GM10847 (cell line): ENCODE measurements around the gene NACAD.

ENCODE experiments used
- POLR2A ChIP-seq: IDR thresholded peaks from 2 replicates; pipeline ENCODE4 v1.6.1; 2011; ENCODE audit not compliant: insufficient read length; ENCODE audit errors: extremely low read depth

Gene NACAD

DNA sequence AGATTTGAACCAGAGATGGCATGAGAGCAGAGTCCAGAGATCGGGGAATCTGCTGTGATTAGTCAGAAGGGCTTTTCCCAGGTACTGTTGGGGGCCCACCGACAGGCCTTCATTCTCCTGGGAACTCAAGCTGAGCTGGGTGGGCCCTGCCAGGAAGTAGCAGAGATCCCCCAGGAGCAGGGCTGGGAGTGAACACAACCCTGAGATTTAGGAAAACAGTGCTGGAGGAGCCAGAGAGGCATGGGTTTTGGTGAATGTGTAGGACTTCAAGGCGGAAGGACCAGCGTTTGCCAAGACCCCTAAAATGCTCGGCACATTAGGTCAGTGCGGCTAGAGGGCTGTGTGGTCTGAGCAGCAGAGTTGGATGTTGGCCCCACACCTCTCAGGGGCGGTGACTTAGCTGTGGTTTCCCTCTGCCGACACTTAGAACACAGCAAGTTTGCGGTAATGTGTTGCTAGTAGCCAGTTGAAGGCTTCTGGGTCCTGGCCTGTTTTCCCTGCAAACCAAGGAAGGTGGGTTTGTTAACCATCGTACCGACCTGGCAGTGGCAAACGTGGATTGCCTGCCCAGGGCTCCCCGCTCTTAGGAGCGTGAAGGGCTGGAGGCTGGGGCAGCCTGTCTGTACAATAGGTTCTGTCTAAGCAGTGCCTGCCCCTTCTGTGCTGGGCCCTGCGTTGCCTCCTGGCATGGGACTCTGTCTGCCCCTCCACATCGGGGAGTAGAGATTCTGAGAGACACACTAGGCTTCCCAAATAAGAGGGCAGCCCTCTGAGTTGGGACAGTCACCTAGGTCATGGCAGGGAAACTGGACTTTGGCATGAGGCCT, 14.0 kb downstream of the NACAD start:
- no peak for TF ChIP-seq POLR2A

DNA sequence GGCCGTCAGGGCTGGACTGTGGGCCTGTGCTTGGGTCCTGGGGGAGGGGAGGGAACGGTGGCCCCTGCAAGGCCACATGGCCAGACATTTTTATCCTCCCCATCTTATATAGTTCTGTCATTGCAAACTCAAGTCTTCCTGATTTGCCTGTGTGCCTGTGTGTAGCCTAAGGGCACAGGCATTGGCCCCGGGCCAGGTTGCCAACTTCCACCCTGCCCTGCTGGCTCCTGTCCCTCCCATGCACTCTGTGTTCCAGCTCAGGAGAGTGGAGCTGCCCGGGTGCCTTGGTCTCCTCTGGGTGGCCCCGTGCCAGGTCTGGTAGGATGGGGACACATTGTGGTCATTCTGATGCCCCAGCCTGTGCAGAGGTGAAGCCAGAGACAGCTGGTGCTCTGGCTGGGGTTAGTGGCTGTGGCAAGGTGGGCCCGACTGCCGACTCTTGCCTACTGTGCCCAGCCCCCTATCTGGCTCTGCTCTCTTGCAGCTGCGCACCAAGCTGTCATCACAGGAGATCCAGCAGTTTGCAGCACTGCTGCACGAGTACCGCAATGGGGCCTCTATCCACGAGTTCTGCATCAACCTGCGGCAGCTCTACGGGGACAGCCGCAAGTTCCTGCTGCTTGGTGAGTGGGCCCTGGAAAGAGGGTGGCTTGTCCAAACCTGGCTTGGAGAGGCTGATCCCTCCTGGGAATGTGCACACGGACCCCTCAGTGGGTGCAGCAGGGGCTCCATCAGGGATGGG, 14.8 kb downstream of the NACAD start:
- TF ChIP-seq POLR2A = no peak

DNA sequence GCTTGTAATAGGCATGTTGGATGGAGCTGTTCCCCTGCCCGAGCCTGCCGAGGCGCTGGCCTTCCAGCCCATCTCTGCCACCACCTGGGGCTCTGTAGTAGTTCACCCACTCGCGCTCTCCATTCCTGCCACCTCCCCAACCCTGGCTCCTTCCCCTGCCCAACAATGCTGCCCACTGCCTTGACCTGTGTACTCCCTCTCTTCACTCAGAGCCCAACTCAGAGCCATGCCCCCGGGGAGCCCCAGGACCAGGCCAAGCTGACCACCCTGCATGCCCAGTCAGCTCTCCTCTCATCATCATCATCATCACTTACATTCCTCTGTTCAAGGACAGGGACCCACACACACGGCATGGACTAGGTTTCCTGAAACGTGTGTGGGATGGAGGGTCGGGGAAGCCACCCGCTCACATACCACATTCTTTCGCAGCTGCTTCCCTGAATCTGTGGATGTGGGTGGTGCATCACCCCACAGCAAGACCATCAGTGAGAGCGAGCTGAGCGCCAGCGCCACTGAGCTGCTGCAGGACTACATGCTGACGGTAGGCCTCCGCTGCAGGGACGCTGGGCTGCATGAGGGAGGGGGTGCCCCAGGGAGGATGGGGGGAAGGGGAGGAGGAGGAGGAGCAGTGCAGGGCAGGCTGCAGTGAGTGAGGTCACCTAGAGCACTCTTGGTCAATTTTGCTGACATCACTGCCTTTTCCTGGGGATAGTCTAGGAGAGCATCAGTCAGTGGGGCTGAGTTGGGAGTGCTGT, 15.6 kb downstream of the NACAD start:
- no peak for TF ChIP-seq POLR2A

DNA sequence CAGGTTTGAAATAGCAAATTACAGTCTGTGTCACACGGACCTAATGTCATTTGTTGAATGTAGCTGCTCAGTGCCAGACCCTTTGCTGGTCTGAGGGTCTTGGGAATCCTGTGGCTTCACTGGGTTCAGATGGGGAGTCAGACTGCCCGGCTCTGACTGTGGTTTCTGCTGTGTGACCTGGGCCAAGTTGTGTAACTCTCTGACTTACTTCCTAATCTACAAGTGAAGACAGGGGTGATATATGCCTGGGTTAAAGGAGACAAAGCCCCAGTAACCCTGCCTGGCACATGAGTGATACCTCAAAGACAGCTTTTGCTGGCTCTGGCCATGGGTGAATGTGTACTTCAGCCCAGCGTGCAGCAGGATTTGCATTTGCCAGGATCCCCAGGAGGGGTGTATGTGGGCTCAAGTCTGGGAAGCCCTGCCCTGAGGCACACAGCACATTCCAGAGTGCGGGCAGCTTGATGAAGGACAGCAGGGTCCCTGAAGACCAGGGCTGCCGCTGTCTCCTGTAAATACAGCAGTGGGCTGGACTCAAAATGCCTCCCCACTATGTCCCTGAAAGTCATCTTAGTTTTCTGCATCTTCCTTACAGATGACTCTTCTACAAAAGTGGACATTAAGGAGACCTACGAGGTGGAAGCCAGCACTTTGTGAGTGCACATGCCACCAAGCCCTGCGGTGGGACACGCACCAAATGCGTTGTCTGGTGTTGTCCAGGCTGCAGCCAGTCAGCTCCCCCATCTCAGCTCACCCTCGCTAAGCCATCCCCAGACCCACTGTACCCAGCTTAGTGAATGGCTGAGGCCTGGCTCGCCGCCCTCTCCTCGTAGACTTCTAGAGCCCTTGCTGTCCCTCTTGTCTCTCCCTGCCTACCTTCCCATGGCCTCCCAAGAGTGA, 16.4 kb downstream of the NACAD start:
- TF ChIP-seq POLR2A = no peak

DNA sequence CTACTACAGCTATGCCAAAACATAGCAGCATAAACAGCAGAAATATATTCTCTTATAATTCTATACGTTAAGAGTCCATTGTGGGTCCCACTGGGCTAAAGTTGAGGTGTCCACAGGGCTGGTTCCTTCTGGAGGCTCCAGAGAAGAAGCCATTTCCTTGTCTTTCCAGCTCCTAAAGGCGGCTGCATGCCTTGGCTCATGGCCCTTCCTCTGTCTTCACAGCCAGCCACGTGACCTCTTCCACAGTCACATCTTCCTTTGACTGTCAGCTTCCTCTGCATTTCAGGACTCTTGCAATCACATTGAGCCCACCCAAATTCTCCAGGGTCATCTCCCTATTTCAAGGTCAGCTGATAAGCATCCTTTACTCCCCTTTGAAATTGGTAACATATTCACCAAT, 17.2 kb downstream of the NACAD start:
- no peak for TF ChIP-seq POLR2A

DNA sequence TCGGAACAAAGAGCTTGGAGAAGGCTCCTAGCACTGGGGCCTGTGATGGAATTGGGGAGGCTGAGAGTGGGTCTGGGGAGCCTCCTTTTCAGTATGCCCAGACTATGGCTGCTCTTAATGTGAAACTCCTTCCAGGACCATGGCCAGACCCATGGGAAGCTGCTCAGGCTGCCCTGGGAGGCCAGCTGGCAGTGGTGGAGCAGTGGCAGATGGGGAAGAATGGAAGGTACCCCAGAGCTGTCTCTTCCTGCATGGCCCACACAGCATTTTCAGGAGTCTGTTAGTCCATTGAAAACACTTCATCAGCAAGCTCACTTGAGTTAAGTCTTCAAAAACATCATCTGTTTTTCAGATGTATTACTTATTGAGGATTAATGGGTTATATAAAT, 18.5 kb downstream of the NACAD start:
- no peak for TF ChIP-seq POLR2A

DNA sequence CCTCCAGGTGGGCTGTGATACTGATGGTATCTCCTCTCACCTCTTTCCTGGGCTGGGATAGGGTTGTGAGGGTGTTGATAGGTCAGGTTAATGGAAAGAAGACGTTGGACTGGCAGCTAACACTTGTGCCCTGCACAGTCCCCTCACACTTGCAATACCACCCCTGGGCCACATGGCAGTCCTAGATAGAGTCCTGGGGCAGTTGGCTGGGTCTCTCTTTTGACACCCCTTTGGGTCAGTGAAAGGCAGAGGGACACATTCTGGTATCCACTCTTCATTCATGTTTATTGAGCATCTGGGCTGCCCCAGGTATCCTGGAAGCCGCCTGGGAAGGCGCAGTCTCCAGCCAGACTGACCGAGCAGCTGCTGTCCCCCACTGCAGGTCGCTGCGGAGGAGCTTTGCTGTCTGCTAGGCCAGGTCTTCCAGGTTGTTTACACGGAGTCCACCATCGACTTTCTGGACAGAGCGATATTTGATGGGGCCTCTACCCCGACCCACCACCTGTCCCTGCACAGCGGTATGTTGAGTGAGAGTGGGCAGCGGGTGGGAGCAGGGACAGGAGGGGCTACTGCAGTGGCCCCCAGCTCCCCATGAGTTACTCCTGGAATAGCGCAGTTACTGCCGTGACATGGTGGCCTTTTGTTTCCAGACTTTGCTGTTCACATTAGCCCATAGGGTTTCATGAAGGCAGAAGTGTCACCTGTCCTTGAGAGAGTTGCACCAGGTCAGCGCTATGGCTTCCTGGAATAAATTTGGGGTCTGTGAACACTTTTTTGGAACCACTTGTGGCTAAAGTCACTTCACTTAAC, 19.1 kb downstream of the NACAD start:
- no peak for TF ChIP-seq POLR2A

DNA sequence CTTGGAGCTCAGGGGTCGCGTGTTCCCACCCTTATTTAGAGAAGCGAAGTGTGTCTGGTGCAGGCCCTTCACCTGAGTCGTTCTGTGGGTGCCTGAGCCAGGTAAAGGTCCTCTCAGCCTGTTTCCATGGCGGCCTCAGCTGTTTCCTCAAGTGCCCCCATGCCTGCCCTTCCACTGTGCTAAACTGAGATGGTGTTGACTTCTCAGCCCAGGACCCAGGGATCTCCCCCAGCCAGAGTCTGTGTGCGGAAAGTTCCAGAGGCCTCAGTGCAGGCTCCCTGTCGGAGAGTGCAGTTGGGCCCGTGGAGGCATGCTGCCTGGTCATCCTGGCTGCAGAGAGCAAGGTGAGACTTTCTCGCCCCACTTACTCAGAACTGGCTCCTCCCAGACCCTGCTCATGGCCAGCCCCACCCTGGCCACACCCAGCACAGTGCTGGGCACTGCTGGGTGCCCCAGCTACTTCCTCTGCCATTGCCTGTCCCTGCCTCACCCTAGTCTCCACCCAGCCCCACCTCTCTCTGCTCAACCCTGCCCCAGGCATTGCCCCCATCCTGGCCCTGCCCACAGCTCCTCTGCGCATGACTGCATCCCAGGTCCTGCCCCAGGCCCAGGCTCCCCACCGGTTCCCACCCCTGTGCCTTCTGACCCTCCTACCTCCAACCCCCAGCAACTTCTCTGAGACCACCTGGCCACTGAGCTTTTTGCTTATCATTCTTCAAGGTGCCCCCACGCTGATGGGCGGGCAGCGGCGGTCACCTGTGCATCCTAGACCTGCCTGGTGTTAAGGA, 20.3 kb downstream of the NACAD start:
- no peak for TF ChIP-seq POLR2A

DNA sequence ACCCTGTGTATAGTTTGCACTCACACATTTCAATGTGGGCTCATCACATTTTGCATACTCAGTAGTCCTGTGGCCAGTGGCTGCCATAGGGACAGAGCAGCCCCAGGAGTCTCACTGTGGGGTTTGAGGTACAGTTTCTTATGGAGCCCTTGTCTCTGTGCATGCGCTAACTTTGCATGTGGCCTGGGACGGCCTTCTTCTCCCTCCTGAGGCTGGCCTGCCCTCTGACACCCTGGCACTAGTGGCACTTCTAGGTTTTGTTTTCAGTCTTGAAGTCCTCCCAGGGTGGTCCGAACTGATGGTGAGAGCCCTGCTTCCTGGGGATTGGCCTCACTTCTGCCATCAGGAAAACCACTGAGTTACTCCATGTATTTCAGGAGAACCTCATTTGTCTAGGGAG, 21.2 kb downstream of the NACAD start:
- TF ChIP-seq POLR2A = no peak

DNA sequence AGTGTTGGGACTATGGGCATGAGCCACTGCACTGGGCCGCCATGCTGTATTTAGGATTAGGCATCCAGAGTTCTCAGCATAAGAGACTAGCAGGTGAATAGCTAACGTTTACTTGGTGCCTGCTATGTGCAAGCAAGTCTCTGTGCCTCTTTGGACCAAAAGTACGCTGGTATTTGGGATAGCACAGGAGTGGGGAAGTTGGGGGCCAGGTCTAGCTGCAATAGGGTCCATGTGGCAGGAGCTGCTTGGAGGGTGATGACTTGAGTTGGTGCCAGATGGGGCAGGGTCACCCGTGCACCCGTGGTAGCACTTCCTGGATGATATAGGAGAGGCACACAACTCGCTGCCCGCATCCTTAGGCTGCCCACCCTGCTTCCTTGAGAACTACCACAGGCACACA, 22.4 kb downstream of the NACAD start:
- no peak for TF ChIP-seq POLR2A

DNA sequence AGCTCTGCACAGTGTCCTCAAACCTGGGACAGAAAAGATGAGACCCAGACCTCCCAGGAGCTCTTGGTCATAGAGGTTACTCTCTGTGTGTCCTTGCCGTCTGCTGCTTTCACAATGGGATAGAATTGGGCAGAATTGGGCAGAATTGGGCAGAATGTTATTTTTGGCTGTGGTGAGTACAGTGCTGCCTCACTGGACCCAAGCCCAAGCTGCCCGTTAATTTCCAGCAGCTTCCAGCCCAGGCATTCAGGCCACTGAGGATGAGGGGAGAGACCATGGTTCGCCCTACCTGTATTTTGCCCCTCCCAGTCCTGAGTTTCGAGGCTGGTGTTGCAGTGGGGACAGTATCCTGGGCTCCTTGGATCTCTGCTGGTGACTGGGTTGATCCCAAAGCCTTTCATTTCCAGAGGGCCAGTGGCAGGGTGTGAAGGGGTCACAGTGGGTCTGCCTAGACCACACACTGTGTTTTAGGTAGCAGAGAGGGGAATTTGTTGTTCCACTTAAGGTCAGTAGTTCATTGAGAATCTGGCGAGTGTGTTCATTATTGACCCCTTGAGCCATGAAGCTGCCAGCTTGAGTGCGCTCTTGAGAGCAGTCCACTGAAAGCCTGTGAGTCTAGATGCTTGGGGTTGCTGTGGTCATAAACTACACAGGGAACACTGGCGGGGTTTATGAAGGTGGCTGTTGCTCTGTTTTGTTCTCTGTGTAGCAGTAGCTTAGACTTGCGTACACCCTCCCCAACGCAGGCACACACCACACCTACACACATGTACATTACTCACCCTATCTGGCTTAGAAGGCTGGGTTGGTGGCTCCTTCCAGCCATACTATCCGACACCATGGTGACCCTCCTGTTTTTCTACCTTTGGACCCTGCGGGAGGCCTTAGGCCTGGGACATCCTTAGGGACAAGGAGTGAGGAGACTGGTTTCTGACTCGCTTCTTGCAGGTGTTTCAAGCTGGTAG, 23.5 kb downstream of the NACAD start:
- TF ChIP-seq POLR2A = no peak

DNA sequence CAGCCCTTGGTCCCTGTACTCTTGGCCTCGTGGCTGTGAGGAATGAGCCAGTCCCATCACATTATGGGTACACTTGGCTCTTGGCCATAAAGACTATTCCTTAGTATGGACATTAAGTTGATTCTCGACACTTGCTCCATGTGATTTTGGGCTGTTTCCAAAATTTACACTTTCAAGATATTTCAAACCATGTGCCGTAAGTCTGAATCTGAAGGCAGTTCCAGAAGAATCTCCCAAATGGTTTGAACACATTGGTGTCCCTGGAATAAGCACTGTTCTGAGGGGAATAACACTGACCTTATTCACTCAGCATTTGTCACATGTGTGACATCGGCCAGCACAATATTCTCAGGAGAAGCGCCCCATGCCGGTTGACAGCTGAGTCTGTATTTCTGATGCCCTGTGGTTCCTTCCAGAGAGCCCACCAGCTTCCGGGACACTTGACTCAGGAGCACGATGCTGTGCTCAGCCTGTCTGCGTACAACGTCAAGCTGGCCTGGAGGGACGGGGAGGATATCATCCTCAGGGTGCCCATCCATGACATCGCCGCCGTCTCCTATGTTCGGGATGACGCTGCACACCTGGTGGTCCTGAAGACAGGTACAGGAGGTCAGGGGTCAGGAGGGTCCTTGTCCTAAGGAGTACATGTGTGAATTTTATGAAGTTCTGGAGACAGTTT, 24.6 kb downstream of the NACAD start:
- TF ChIP-seq POLR2A = no peak
